K562 (cell line): Measurements from ENCODE around the gene ADAP1. TPM values are rescaled to one million over a fixed set of nuclear protein-coding genes. Genes with fewer than 3 reads are reported as not detected.
A peak's percentile ranks its signal among the peaks of the same experiment; 100 is the strongest.
"Not testable (repeated sequence)": the region's sequence is repeated elsewhere in the genome, so short reads cannot be mapped to it uniquely, and the experiment has no call there.

Experiments used
- ATAC-seq: fragments of 200-7000 bp; cut with Tn5 transposase; 3 replicates; pipeline ENCODE4 v1.9.1; 2020; ENCODE audit warnings: moderate library complexity
- BruUV-seq: library from RNA; stranded (reverse); fragments of 400-500 nt; replicated peaks from 2 replicates; lab custom pipeline; 2021; lab: Mats Ljungman, UMichigan
- CTCF ChIA-PET: fragments of 300-600 bp; formaldehyde crosslinking; extraction: SDS; loops from one replicate; lab custom pipeline; 2021; ENCODE audit warnings: low intra/inter-chr PET ratio; lab: Yijun Ruan, JAX
- POLR2A ChIA-PET: fragments of 300-600, 350-650 bp; sonication (Branson Sonifier 250); formaldehyde crosslinking; extraction: SDS; loops from one replicate; lab custom pipeline; 2021; ENCODE audit warnings: antibody characterized with exemption, inconsistent platforms; lab: Yijun Ruan, JAX
- DNase-seq, 4 experiments: peaks; one replicate each; pipeline versions ENCODE4 v3.0.0 to v3.0.0-alpha.2; 2011 to 2018; ENCODE audit warnings: low spot score in 3 of 4, mixed read lengths in 3 of 4; ENCODE audit errors: extremely low read depth in 1 of 4
- FAIRE-seq: peaks from 2 replicates; lab custom pipeline; 2011; peaks lifted over from hg19 to GRCh38; lab: Jason Lieb, UNC
- H2AFZ ChIP-seq: 2 replicates; pipeline ENCODE4 v1.6.0; 2011; ENCODE audit warnings: low read depth, low read length, control low read depth, inconsistent platforms
- H3K27ac ChIP-seq: fragments of 200-600 bp; 3 replicates; pipeline ENCODE4 v1.8.0; 2011; ENCODE audit warnings: low read depth, mild to moderate bottlenecking, control low read depth, inconsistent platforms, low read length, moderate library complexity, mixed read lengths; ENCODE audit errors: extremely low read depth
- H3K27me3 ChIP-seq, 2 experiments: fragments of 300-600 bp in 1 of 2; 2 replicates in 1 of 2; 3 replicates in 1 of 2; pipeline versions ENCODE4 v1.6.0 to v1.8.0; 2011; ENCODE audit warnings: inconsistent platforms in 2 of 2, low read length in 2 of 2, mild to moderate bottlenecking in 1 of 2, mixed read lengths in 1 of 2, moderate library complexity in 1 of 2; ENCODE audit not compliant: control insufficient read depth in 2 of 2, insufficient read depth in 2 of 2
- H3K36me3 ChIP-seq: fragments of 300-600 bp; 3 replicates; pipeline ENCODE4 v1.8.0; 2011; ENCODE audit warnings: mild to moderate bottlenecking, low read length, inconsistent platforms; ENCODE audit not compliant: control insufficient read depth, insufficient read depth
- H3K4me1 ChIP-seq, 2 experiments: fragments of 200-600 bp in 1 of 2; replicated peaks in 1 of 2; 2 replicates in 1 of 2; 3 replicates in 1 of 2; pipeline versions ENCODE4 v1.5.1 to v1.8.0; 2011; ENCODE audit warnings: inconsistent platforms in 2 of 2, low read length in 2 of 2, mild to moderate bottlenecking in 1 of 2, mixed read lengths in 1 of 2, moderate library complexity in 1 of 2; ENCODE audit not compliant: control insufficient read depth in 2 of 2, insufficient read depth in 2 of 2
- H3K4me2 ChIP-seq: 2 replicates; pipeline ENCODE4 v1.6.1; 2011; ENCODE audit warnings: low read length, control low read depth, inconsistent platforms, mixed read lengths; ENCODE audit not compliant: insufficient read depth
- H3K4me3 ChIP-seq: fragments of 200-600 bp; sonication (generic), shearing (Covaris generic); 2 replicates; pipeline ENCODE4 v1.5.1; 2016; ENCODE audit warnings: control low read depth, inconsistent platforms
- H3K79me2 ChIP-seq: fragments of 200-600 bp; 3 replicates; pipeline ENCODE4 v1.8.0; 2011; ENCODE audit warnings: low read length, inconsistent platforms; ENCODE audit not compliant: control insufficient read depth, insufficient read depth
- H3K9ac ChIP-seq, 2 experiments: 2 replicates each; pipeline versions ENCODE4 v1.6.0 to v1.6.1; 2011; ENCODE audit warnings: low read depth in 2 of 2, low read length in 2 of 2, control low read depth in 1 of 2, inconsistent platforms in 1 of 2, mild to moderate bottlenecking in 1 of 2, mixed read lengths in 1 of 2; ENCODE audit not compliant: insufficient read depth in 1 of 2
- H3K9me1 ChIP-seq: one replicate; pipeline ENCODE4 v1.6.0; 2011; ENCODE audit warnings: inconsistent platforms, mild to moderate bottlenecking, low read length, moderate library complexity; ENCODE audit not compliant: control insufficient read depth, insufficient read depth
- H3K9me3 ChIP-seq: replicated peaks from 2 replicates; pipeline ENCODE4 v1.5.1; 2011; ENCODE audit warnings: low read depth, low read length, inconsistent platforms; ENCODE audit not compliant: control insufficient read depth, insufficient read depth
- H4K20me1 ChIP-seq: replicated peaks from 2 replicates; pipeline ENCODE4 v1.6.1; 2011; ENCODE audit warnings: low read length, inconsistent platforms, mixed read lengths; ENCODE audit not compliant: control insufficient read depth, insufficient read depth
- CBX2 ChIP-seq: fragments of 200-600 bp; sonication (generic); IDR thresholded peaks from one replicate; pipeline ENCODE4 v1.6.1; 2012; ENCODE audit warnings: mild to moderate bottlenecking, low read length, inconsistent platforms; ENCODE audit not compliant: insufficient read depth, poor library complexity, severe bottlenecking
- FOXM1 ChIP-seq, 2 experiments: fragments of 450-650 bp in 1 of 2; sonication (generic) in 1 of 2; formaldehyde crosslinking in 1 of 2; IDR thresholded peaks; 2 replicates each; pipeline versions ENCODE4 v1.6.1 to v1.9.0; 2017 to 2022; ENCODE audit warnings: low read depth in 2 of 2, mild to moderate bottlenecking in 2 of 2, missing genetic modification reagents in 1 of 2, moderate library complexity in 1 of 2
- MEIS2 ChIP-seq: fragments of 450-650 bp; IDR thresholded peaks from 2 replicates; pipeline ENCODE4 v1.6.1; 2014; ENCODE audit warnings: mild to moderate bottlenecking; ENCODE audit not compliant: partially characterized antibody
- NCOA2 ChIP-seq, 2 experiments: fragments of 450-650 bp; IDR thresholded peaks; 2 replicates each; pipeline ENCODE4 v1.6.1; 2018; ENCODE audit warnings: mild to moderate bottlenecking in 2 of 2, moderate library complexity in 1 of 2; ENCODE audit not compliant: partially characterized antibody in 2 of 2
- NR2C2 ChIP-seq, 2 experiments: fragments of 200-800 bp in 1 of 2; sonication (Bioruptor generic) in 1 of 2; sonication (generic) in 1 of 2; formaldehyde crosslinking in 1 of 2; IDR thresholded peaks; 2 replicates each; pipeline versions ENCODE4 v1.6.1 to v1.8.0; 2016 to 2022; ENCODE audit warnings: mild to moderate bottlenecking in 1 of 2, missing compliant biosample characterization in 1 of 2, missing genetic modification characterization in 1 of 2, missing genetic modification reagents in 1 of 2
- PHB ChIP-seq: fragments of 250-450 bp; sonication (Bioruptor Pico); IDR thresholded peaks from 2 replicates; pipeline ENCODE4 v1.5.0; 2021
- ZBTB9 ChIP-seq: fragments of 450-650 bp; formaldehyde crosslinking; IDR thresholded peaks from 2 replicates; pipeline ENCODE4 v1.4.0; 2020; ENCODE audit warnings: mild to moderate bottlenecking, moderate library complexity
- WGBS: fragments of 100-300 bp; shearing (Covaris generic); methylation state at CpG from one replicate; pipeline ENCODE4 v1.1.6; 2016; ENCODE audit warnings: low coverage, mixed read lengths; ENCODE audit not compliant: insufficient coverage; ENCODE audit errors: missing lambda C conversion rate; 5-methylcytosine and 5-hydroxymethylcytosine counted together
- in situ Hi-C: fragments of 300-500 bp; cut with MboI; formaldehyde crosslinking; loops from 4 replicates; pipeline ENCODE4 v1.15.0; 2018; ENCODE audit warnings: inconsistent platforms, mixed read lengths
- intact Hi-C: fragments of 100-400 bp; cut with micrococcal nuclease; formaldehyde crosslinking; loops from 2 replicates; pipeline ENCODE4 v1.14.2; 2022
- polyA plus RNA-seq, 8 experiments: library from polyadenylated mRNA; depleted of rRNA in 4 of 8; stranded (reverse) in 5 of 8; unstranded in 3 of 8; fragments of >200 nt; fragmentation: Nextera tagmentation in 2 of 8; fragmentation: Illumina TruSeq in 1 of 8; extraction: Ambion mirVana in 2 of 8; extraction: Trizol in 1 of 8; gene quantifications; 2 replicates each; pipeline versions ENCODE4 v1.2.1 to v1.2.3, GENCODE V29; 2011 to 2014; ENCODE audit warnings: inconsistent platforms in 1 of 8, missing spikeins in 1 of 8
- total RNA-seq, 7 experiments: library from RNA; depleted of rRNA in 6 of 7; stranded (reverse); fragments of >200 nt in 6 of 7; fragmentation: Illumina TruSeq in 2 of 7; extraction: Trizol in 2 of 7; gene quantifications; 2 replicates each; pipeline versions ENCODE4 v1.2.1 to v1.2.3, GENCODE V29; 2011 to 2021; ENCODE audit warnings: low replicate concordance in 1 of 7
- TF ChIP-seq, protein P1 (sequence below): IDR thresholded peaks from 2 replicates; pipeline ENCODE4 v1.6.1; 2011; ENCODE audit not compliant: insufficient read length; ENCODE audit errors: extremely low read depth

ADAP1 gene
- total and polyA plus RNA-seq, 9 of the 15 experiments (the other 6 are each of a cell fraction or from before 2014, with no cell fraction given) = 0.27 to 1.4 (median 0.52) TPM; not detected in 3

DNA sequence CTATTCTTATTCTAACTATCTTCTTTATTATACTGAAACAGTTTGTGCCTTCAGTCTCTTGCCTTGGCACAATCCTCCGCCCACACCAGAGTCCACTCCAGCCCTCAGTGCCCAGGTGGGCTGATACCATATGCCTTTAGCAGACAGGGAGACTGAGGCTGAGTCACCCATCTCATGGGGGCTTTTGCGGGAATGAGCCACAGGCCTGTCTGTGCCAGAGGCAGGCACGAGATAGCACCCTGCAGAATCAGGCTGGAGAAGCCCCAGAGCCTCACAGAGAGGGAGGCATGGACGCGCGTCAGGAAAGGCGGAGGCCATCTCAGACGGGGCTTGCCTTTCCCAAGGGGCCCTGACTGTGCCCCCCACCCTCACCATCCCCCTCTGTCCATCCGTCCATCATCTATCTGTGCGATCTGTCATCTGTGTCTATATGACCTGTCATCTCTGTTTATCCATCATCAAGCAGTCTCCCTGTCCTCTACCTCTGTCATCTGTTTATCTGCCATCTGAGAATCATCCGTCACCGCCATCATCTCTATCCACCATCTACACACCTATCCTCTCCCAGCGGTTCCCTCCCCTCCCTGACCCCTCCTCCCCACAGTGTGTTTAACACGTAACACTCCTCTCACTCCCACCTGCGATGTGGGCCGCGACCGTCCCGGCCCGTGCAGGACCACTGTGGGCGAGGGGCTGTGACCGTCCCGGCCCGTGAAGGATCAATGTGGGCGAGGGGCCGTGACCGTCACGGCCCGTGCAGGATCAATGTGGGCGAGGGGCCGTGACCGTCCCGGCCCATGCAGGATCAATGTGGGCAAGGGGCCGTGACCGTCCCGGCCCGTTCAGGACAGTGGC is 7.3 kb upstream of the ADAP1 start:
- peaks cover 0 to 57% of the 10 kb centered on the region in 2 experiments; a peak in 2 of 5 replicates for H3K4me1 ChIP-seq
- no peaks in the 10 kb centered on the region for H3K9me3 ChIP-seq
- intact Hi-C loops (loop anchor here (10.0 kb wide), 2 partner anchors 177 to 647 kb away; no protein-coding TSS in a partner anchor), in situ Hi-C loops (loop anchor here (10.0 kb wide), 1 partner anchor 647 kb away; no protein-coding TSS in a partner anchor)
- H3K27me3 ChIP-seq = peaks cover 28 to 53% of the 10 kb centered on the region in 2 experiments; a peak in 4 of 5 replicates
- BruUV-seq = no TSS peak
- peaks cover 4% of the 10 kb centered on the region; the same call in 1 of the 2 replicates for H4K20me1 ChIP-seq
- POLR2A ChIA-PET = interaction anchor here (0.6 to 1.5 kb wide), 2 partner anchors 12 to 52 kb away, joined by 3 to 6 read pairs; no protein-coding TSS in a partner anchor
- H2AFZ ChIP-seq = no peak overlapping the region
- H3K27ac ChIP-seq = no peak overlapping the region
- no peaks in the 10 kb centered on the region for H3K9me1 ChIP-seq
- H3K79me2 ChIP-seq = no peaks in the 10 kb centered on the region
- no peak overlapping the region for H3K4me3 ChIP-seq
- H3K36me3 ChIP-seq = peaks cover 2% of the 10 kb centered on the region; the same call in 1 of the 3 replicates
- no peak for TF ChIP-seq ZBTB9 (CRISPR knock-in tag)
- no peak for TF ChIP-seq CBX2
- TF ChIP-seq FOXM1 (IDR thresholded peaks at IDR 0.05; ENCODE audit: low read depth) = no peak
- TF ChIP-seq FOXM1 (CRISPR knock-in tag; IDR thresholded peaks at IDR 0.05; ENCODE audit: low read depth) = 0 out of 2 replicates have a peak, but pooled peaks have one; percentile 33
- TF ChIP-seq MEIS2 = peak; percentile 11
- TF ChIP-seq, protein P1, sequence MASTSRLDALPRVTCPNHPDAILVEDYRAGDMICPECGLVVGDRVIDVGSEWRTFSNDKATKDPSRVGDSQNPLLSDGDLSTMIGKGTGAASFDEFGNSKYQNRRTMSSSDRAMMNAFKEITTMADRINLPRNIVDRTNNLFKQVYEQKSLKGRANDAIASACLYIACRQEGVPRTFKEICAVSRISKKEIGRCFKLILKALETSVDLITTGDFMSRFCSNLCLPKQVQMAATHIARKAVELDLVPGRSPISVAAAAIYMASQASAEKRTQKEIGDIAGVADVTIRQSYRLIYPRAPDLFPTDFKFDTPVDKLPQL = no peak
- TF ChIP-seq NCOA2 (IDR thresholded peaks at IDR 0.05; ENCODE audit: partially characterized antibody in 2 of 2) = no peak
- no peak for TF ChIP-seq PHB (CRISPR knock-in tag)
- no peak for TF ChIP-seq NR2C2 (CRISPR knock-in tag; IDR thresholded peaks at IDR 0.05)
- TF ChIP-seq NR2C2 (tag; IDR thresholded peaks at IDR 0.05) = 0 out of 2 replicates have a peak, but pooled peaks have one; percentile 21
- 27% methylated on average over 23 of the region's 37 CpGs for WGBS
- H3K4me2 ChIP-seq = no peak overlapping the region
- CTCF ChIA-PET = interaction anchor here (0.7 kb wide), 1 partner anchor 695 kb away, joined by 3 read pairs; no protein-coding TSS in a partner anchor
- H3K9ac ChIP-seq = no peak overlapping the region
- no peak for ATAC-seq
- DNase-seq = no peak
- FAIRE-seq = no peak

DNA sequence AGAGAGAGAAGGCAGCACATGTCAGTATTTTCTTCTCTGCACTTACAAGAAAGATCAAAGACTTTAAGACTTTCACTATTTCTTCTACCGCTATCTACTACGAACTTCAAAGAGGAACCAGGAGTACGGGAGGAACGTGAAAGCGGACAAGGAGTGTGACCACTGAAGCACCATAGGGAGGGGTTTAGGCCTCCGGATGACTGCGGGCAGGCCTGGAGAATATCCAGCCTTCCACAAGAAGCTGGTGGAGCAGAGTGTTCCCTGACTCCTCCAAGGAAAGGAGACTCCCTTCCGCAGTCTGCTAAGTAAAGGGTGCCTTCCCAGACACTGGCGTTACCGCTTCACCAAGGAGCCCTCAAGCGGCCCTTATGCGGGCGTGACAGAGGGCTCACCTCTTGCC is 6.5 kb upstream of the ADAP1 start:
- peaks cover 0 to 54% of the 10 kb centered on the region in 2 experiments; a peak in 2 of 5 replicates for H3K4me1 ChIP-seq
- intact Hi-C loops = loop anchor here (10.0 kb wide), 2 partner anchors 176 to 646 kb away; no protein-coding TSS in a partner anchor
- H3K4me2 ChIP-seq, H3K36me3 ChIP-seq, ATAC-seq, H2AFZ ChIP-seq, H3K4me3 ChIP-seq, FAIRE-seq, POLR2A ChIA-PET, BruUV-seq, H4K20me1 ChIP-seq, H3K79me2 ChIP-seq, DNase-seq, H3K9me3 ChIP-seq, H3K27ac ChIP-seq, H3K9me1 ChIP-seq, H3K9ac ChIP-seq: not testable (repeated sequence)
- CTCF ChIA-PET = interaction anchor here (0.7 kb wide), 1 partner anchor 695 kb away, joined by 3 read pairs; no protein-coding TSS in a partner anchor
- WGBS = 35% methylated on average over 13 of the region's 13 CpGs
- in situ Hi-C loops = loop anchor here (10.0 kb wide), 1 partner anchor 646 kb away; no protein-coding TSS in a partner anchor
- H3K27me3 ChIP-seq = peaks cover 30 to 56% of the 10 kb centered on the region in 2 experiments; a peak in 4 of 5 replicates
